ENCODE data around the gene LRRC61.

DNA sequence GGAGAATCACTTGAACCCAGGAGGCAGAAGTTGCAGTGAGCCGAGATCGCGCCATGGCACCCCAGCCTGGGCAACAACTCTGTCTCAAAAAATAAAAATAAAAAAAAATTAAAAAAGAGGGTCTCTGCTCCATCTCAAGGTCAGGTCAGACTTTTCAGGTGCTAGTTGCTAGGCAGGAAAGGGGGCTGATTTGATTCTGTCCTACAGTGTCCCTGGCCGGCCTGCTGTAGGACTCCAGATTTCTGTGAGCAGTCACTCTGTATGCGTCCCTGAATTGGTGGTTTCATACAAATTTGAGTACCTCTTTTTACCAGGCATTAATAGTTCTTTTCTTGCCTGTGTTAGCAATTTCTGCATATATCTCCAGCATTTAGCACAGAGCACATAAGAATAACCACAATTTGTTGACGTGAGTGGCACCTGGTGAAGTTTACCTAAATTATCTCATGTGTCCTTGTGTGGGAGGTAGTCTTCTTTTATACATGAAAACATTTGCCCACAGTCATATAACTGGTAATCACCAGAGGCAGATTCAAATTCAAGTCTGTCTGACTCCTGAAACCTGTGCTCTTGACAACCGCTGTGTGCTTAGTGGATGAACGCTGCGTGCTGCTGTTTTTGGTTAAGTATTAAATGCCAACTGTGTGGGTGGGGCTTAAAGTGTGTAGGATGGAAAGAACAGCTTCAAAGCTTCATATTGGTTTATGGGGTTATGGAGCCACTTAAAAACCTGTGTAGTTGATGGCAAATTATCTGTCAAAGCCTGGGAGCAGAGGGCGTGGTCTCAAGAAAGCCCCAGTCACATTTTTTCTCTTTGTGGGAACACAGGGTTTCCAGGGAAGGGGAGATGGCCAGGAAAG is 52.7 kb downstream of the LRRC61 start:
- TF ChIP-seq CTCF (conservative IDR thresholded peaks at IDR 0.05 in 1 of 2, IDR thresholded peaks at IDR 0.05 in 1 of 2; ENCODE audit: extremely low read depth in 1 of 2, insufficient read depth in 1 of 2, low read depth in 1 of 2, low read length in 2 of 2) (no peak), EZH2 (IDR thresholded peaks at IDR 0.05; ENCODE audit: borderline replicate concordance, low read length) (no peak)

All from mammary epithelial cell (primary cell).